ENCODE data around the gene SIAH2. TPM values are rescaled to one million over a fixed set of nuclear protein-coding genes. Genes with fewer than 3 reads are reported as not detected.
A peak's percentile ranks its signal among the peaks of the same experiment; 100 is the strongest.

Gene SIAH2
- total RNA-seq = 100 to 1,000 TPM in 1 of 4 donors, 10 to 100 TPM in 3; 24.8 to 102 (median 38.8) TPM

DNA sequence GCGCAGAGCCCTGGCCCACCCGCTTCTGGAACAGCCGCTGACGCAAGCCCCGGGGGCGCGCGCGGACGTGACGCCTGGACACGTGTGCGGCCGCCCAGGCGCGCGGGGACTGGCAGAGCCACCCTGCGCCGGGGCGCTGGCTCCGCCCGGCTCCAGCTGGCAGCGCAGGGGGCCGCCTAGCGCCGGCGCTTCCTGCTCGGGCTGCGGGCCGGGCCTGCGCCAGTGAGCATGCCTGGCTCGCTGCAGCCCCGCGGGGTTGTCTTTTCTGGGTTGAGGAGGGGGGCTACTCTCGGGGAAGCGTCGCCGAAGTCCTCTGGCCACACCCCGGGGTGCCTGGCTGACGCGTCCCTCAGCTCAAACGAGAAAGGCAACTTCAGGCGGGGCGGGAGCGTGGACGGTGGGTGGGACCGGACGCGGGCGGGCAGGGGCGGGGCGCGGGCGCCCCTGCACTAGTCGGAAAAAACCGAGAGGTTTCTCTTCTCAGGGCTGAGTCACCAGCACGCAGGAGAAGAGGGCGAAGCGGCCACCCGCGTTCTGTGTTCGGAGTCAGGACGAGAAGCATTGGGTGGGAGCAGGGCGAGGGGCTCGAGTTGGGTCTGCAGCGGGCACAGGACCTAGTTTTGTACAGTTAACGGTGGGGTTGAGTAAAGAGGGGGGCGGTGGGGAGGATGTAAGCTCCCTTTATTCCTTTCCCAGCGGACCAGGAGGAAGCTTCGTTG lies at the start of gene SIAH2:
Gene SIAH2 (minus strand): TSS at position 48 of the 719 bp plus-strand sequence. CDS start 320 bp downstream, outside the sequence.
- peak; percentile 95 for DNase-seq
- Histone ChIP-seq H3K4me1 (peaks cover 0 to 54% (median 33%) of the 10 kb centered on the region in 4 donors), H3K27ac (peak within 1 kb of the TSS; percentile 96 to 99 (median 98)), H3K9me3 (no peaks in the 10 kb centered on the region), H3K4me3 (peak within 1 kb of the TSS; percentile 52 to 93 (median 89)), H3K36me3 (no peaks in the 10 kb centered on the region), H3K27me3 (no peaks in the 10 kb centered on the region)
- TF ChIP-seq, protein P1, sequence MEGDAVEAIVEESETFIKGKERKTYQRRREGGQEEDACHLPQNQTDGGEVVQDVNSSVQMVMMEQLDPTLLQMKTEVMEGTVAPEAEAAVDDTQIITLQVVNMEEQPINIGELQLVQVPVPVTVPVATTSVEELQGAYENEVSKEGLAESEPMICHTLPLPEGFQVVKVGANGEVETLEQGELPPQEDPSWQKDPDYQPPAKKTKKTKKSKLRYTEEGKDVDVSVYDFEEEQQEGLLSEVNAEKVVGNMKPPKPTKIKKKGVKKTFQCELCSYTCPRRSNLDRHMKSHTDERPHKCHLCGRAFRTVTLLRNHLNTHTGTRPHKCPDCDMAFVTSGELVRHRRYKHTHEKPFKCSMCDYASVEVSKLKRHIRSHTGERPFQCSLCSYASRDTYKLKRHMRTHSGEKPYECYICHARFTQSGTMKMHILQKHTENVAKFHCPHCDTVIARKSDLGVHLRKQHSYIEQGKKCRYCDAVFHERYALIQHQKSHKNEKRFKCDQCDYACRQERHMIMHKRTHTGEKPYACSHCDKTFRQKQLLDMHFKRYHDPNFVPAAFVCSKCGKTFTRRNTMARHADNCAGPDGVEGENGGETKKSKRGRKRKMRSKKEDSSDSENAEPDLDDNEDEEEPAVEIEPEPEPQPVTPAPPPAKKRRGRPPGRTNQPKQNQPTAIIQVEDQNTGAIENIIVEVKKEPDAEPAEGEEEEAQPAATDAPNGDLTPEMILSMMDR (IDR thresholded peaks at IDR 0.05) = no peak
- TF ChIP-seq EP300 (IDR thresholded peaks at IDR 0.05; ENCODE audit: low read depth) (no peak), POLR2AphosphoS5 (IDR thresholded peaks at IDR 0.05) (peak; percentile 97 to 99 (median 97)), POLR2A (IDR thresholded peaks at IDR 0.05) (peak; percentile 81)
- intact Hi-C loops (cut with DNase I; ENCODE audit: low total_unique reads) = loop anchor here (5.0 kb wide), 1 partner anchor 216 kb away; the partner anchor contains the start of genes EIF2A and SERP1
- in situ Hi-C loops (cut with MboI; ENCODE audit: low pct_ligation_motif_present in 1 of 4, low pct_unique_long_range_greater_than_20kb in 1 of 4, low sequenced_read_pairs in 3 of 4) = loop anchor here in 2 of 4 donors (10.0 to 25.0 kb wide), 2 partner anchors 158 to 524 kb away; partner anchors contain the start of genes P2RY14 (in 1 of the 2) and SELENOT (in 1 of the 2)
- 0% methylated on average over 58 of the region's 70 CpGs; no CpG with 5 or more reads in 1 of the 2 donors for WGBS, 2 donors (ENCODE audit: low coverage in 1 of 2)

DNA sequence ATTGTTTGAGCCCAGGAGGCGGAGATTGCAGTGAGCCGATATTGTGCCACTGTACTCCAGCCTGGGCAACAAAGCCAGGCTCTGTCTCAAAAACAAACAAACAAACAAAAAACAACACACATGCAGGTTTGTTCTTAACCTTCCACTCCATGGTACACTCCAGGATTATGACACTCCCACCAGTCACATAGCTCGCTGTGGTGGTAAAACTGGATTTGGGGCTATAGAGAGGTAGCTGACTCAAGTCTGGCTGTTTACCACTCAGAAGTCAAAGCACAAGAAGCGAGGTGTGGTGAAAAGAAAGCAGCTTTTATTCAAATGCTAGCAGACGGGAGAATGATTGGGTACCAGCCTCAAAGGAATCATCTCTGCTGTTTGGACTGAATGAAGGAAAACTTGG lies 49.0 kb upstream of the SIAH2 start:
- Histone ChIP-seq H3K4me3 (no peak overlapping the region), H3K4me1 (no peaks in the 10 kb centered on the region), H3K27ac (no peak overlapping the region), H3K36me3 (no peaks in the 10 kb centered on the region), H3K9me3 (no peaks in the 10 kb centered on the region), H3K27me3 (no peaks in the 10 kb centered on the region)
- no peak for DNase-seq
- no peak for TF ChIP-seq POLR2AphosphoS5 (IDR thresholded peaks at IDR 0.05)
- no peak for TF ChIP-seq POLR2A (IDR thresholded peaks at IDR 0.05)
- TF ChIP-seq EP300 (IDR thresholded peaks at IDR 0.05; ENCODE audit: low read depth) = no peak
- TF ChIP-seq, protein P1 (IDR thresholded peaks at IDR 0.05) = no peak
- in situ Hi-C loops (cut with MboI; ENCODE audit: low pct_ligation_motif_present in 1 of 4, low pct_unique_long_range_greater_than_20kb in 1 of 4, low sequenced_read_pairs in 3 of 4) (no loop called here), intact Hi-C loops (cut with DNase I; ENCODE audit: low total_unique reads) (no loop called here)
- 84 to 100% methylated on average over 1 to 5 of the region's 5 CpGs for WGBS, 2 donors (ENCODE audit: low coverage in 1 of 2)

GRCh38 chr3:150810641-150811040 lies 47.7 kb upstream of the SIAH2 start:
- Histone ChIP-seq H3K9me3 (no peaks in the 10 kb centered on the region), H3K4me1 (no peaks in the 10 kb centered on the region), H3K36me3 (no peaks in the 10 kb centered on the region), H3K27ac (no peak overlapping the region), H3K27me3 (no peaks in the 10 kb centered on the region), H3K4me3 (no peak overlapping the region)
- in situ Hi-C loops (cut with MboI; ENCODE audit: low pct_ligation_motif_present in 1 of 4, low pct_unique_long_range_greater_than_20kb in 1 of 4, low sequenced_read_pairs in 3 of 4) (no loop called here), intact Hi-C loops (cut with DNase I; ENCODE audit: low total_unique reads) (no loop called here)
- TF ChIP-seq POLR2AphosphoS5 (IDR thresholded peaks at IDR 0.05) = no peak
- TF ChIP-seq, protein P1 (IDR thresholded peaks at IDR 0.05) = no peak
- no peak for TF ChIP-seq EP300 (IDR thresholded peaks at IDR 0.05; ENCODE audit: low read depth)
- TF ChIP-seq POLR2A (IDR thresholded peaks at IDR 0.05) = no peak
- 83 to 92% methylated on average over 1 of the region's 1 CpG for WGBS, 2 donors (ENCODE audit: low coverage in 1 of 2)
- no peak for DNase-seq

DNA sequence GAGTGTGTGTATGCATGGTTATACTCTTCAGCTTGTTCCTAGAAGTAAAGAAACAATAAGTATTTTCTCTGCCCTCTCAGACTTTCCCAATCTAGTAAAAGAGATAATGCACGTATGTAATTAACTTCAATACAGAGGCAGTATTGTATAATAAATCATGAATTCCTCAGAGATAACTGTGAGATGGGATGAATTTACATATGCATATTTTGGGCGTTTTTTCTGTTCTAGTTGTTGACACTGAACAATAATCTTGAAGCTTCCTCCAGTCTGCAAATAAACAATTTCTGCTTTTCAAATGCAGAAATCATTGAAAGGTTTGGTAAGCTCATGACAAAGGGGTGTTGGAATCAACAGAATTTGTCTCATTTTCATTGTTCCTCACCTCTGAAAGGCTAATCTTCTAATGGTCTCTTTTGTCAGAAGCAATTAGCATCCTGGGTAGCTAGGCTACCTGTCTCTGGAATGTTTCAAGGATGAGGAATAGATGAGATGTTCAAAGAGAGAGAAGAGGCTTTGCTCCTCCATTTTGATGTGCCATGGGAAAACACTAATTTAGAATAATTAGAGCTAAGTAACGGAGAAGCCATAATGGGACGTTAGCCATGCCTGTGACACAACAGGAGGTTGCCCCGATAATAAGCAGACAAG lies 43.3 kb upstream of the SIAH2 start:
- TF ChIP-seq, protein P1 (IDR thresholded peaks at IDR 0.05) = no peak
- TF ChIP-seq POLR2AphosphoS5 (IDR thresholded peaks at IDR 0.05) = no peak
- TF ChIP-seq EP300 (IDR thresholded peaks at IDR 0.05; ENCODE audit: low read depth) = no peak
- no peak for TF ChIP-seq POLR2A (IDR thresholded peaks at IDR 0.05)
- intact Hi-C loops (cut with DNase I; ENCODE audit: low total_unique reads) = no loop called here

More for the DNA sequence above, 43.3 kb upstream of the SIAH2 start:
- no peaks in the 10 kb centered on the region for H3K27me3 ChIP-seq
- 64 to 68% methylated on average over 3 to 5 of the region's 5 CpGs for WGBS, 2 donors (ENCODE audit: low coverage in 1 of 2)
- no peak overlapping the region for H3K4me3 ChIP-seq
- H3K36me3 ChIP-seq = no peaks in the 10 kb centered on the region
- no peak for DNase-seq
- H3K4me1 ChIP-seq = no peaks in the 10 kb centered on the region
- in situ Hi-C loops (cut with MboI; ENCODE audit: low pct_ligation_motif_present in 1 of 4, low pct_unique_long_range_greater_than_20kb in 1 of 4, low sequenced_read_pairs in 3 of 4) = no loop called here
- H3K9me3 ChIP-seq = no peaks in the 10 kb centered on the region
- no peak overlapping the region for H3K27ac ChIP-seq

Measured in transverse colon (tissue), 4 donors.